GM12801 (cell line): ENCODE results near the gene KCNMB3.

Source experiments
- TF ChIP-seq, protein P1 (sequence below): IDR thresholded peaks from one replicate; pipeline ENCODE4 v1.5.1; 2011; ENCODE audit warnings: control low read depth; ENCODE audit not compliant: insufficient read length; ENCODE audit errors: extremely low read depth

The KCNMB3 gene

DNA sequence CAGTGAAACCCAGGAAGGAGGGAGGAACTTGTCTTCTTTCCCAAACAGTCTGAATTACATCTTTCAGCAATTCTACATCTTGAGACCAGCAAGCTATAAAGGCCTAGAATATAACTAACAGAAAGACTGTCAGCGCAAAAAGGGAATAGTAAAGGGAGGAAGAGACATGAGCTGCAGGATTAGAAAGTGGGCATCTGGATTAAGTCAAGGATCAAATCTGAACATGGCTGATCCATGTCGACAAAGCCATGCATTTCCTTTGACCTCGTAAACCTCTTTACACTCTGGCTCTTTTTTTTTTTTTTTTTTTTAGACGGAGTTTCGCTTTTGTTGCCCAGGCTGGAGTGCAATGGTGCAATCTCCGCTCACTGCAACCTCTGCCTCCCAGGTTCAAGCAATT, 35.4 kb upstream of the KCNMB3 start:
- TF ChIP-seq, protein P1, sequence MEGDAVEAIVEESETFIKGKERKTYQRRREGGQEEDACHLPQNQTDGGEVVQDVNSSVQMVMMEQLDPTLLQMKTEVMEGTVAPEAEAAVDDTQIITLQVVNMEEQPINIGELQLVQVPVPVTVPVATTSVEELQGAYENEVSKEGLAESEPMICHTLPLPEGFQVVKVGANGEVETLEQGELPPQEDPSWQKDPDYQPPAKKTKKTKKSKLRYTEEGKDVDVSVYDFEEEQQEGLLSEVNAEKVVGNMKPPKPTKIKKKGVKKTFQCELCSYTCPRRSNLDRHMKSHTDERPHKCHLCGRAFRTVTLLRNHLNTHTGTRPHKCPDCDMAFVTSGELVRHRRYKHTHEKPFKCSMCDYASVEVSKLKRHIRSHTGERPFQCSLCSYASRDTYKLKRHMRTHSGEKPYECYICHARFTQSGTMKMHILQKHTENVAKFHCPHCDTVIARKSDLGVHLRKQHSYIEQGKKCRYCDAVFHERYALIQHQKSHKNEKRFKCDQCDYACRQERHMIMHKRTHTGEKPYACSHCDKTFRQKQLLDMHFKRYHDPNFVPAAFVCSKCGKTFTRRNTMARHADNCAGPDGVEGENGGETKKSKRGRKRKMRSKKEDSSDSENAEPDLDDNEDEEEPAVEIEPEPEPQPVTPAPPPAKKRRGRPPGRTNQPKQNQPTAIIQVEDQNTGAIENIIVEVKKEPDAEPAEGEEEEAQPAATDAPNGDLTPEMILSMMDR = no peak

- TF ChIP-seq, protein P1 = no peak
Measured at GRCh38 chr3:179281825-179282224, 30.9 kb upstream of the KCNMB3 start.

DNA sequence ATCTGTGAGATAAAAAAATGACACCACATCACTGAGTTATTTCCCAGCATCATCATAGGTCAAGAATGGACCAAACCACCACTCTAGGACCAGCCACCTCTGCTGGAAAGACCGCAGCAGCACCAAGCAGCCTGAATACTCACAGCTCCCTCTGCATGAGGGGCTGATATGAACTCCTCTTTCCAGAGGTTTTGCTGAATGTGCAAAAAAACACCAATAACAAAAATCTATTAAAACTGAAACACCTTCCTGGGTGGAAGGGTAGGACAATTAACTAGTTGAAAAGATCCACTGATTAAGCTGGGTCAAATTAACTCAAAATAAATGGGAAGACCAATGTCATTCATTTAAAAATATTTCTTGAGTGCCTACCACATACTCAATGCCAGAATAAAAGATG, 28.9 kb upstream of the KCNMB3 start:
- TF ChIP-seq, protein P1 = no peak

GRCh38 chr3:179278932-179279693, 28.2 kb upstream of the KCNMB3 start:
- TF ChIP-seq, protein P1 = no peak

GRCh38 chr3:179278151-179278550, 27.2 kb upstream of the KCNMB3 start:
- TF ChIP-seq, protein P1 = no peak

GRCh38 chr3:179276743-179277142, 25.8 kb upstream of the KCNMB3 start:
- TF ChIP-seq, protein P1 = no peak

- TF ChIP-seq, protein P1 = no peak
Measured at GRCh38 chr3:179276001-179276400, 25.1 kb upstream of the KCNMB3 start.
